ENCODE data around the gene IFI27.
A peak's percentile ranks its signal among the peaks of the same experiment; 100 is the strongest.

Gene IFI27

GRCh38 chr14:94075008-94075407 is 35.5 kb upstream of the IFI27 start:
- Histone ChIP-seq H3K36me3 (ENCODE audit: control insufficient read depth in 2 of 2, insufficient read depth in 1 of 2, low read length in 2 of 2) (peaks cover 3 to 48% of the 10 kb centered on the region in 2 experiments; a peak in 2 of 3 replicates), H3K27ac (ENCODE audit: extremely low read depth, low read depth, low read length) (no peak overlapping the region), H3K4me3 (ENCODE audit: low read depth, low read length) (no peak overlapping the region), H3K4me1 (ENCODE audit: control insufficient read depth, insufficient read depth, low read length) (no peaks in the 10 kb centered on the region), H3K9me3 (ENCODE audit: control insufficient read depth, insufficient read depth, low read depth, low read length) (no peaks in the 10 kb centered on the region; the same call in 1 of the 2 replicates)
- ChIA-PET CTCF (interaction anchor here (0.8 kb wide), 1 partner anchor 38 kb away, joined by 3 read pairs; no protein-coding TSS in a partner anchor), POLR2A (no interaction called here)
- TF ChIP-seq ZNF518A (tag by site-specific recombination; conservative IDR thresholded peaks at IDR 0.05; ENCODE audit: low read depth) (no peak), ZNF274 (IDR thresholded peaks at IDR 0.05; ENCODE audit: low read length) (0 out of 2 replicates have a peak, but pooled peaks have one; percentile 33), ZNF274 (tag by site-specific recombination; IDR thresholded peaks at IDR 0.05; ENCODE audit: borderline replicate concordance) (peak; percentile 71; the same call in 1 of the 2 replicates)

GRCh38 chr14:94077111-94077821 is 33.3 kb upstream of the IFI27 start:
- ChIA-PET CTCF (no interaction called here), POLR2A (no interaction called here)
- H3K36me3 ChIP-seq (ENCODE audit: control insufficient read depth in 2 of 2, insufficient read depth in 1 of 2, low read length in 2 of 2), result peaks cover 3 to 48% of the 10 kb centered on the region in 2 experiments; a peak in 2 of 3 replicates
- TF ChIP-seq GLIS2 (tag by site-specific recombination; IDR thresholded peaks at IDR 0.05) (no peak), ZNF585B (tag by site-specific recombination; IDR thresholded peaks at IDR 0.05) (no peak), ZNF600 (tag by site-specific recombination; IDR thresholded peaks at IDR 0.05) (peak; percentile 10; the same call in 1 of the 2 replicates), ZNF558 (tag by site-specific recombination; IDR thresholded peaks at IDR 0.05) (peak; percentile 92), ZSCAN5A (tag by site-specific recombination; IDR thresholded peaks at IDR 0.05) (no peak)
- peaks cover 3% of the 10 kb centered on the region; the same call in 1 of the 2 replicates for H3K4me1 ChIP-seq (ENCODE audit: control insufficient read depth, insufficient read depth, low read length)
- no peak overlapping the region for H3K4me3 ChIP-seq (ENCODE audit: low read depth, low read length)
- no peaks in the 10 kb centered on the region; the same call in 1 of the 2 replicates for H3K9me3 ChIP-seq (ENCODE audit: control insufficient read depth, insufficient read depth, low read depth, low read length)
- no peak overlapping the region for H3K27ac ChIP-seq (ENCODE audit: extremely low read depth, low read depth, low read length)

- peaks cover 3 to 48% of the 10 kb centered on the region in 2 experiments; a peak in 2 of 3 replicates for H3K36me3 ChIP-seq (ENCODE audit: control insufficient read depth in 2 of 2, insufficient read depth in 1 of 2, low read length in 2 of 2)
- no peaks in the 10 kb centered on the region; the same call in 1 of the 2 replicates for H3K9me3 ChIP-seq (ENCODE audit: control insufficient read depth, insufficient read depth, low read depth, low read length)
- no peak overlapping the region for H3K4me3 ChIP-seq (ENCODE audit: low read depth, low read length)
- ChIA-PET POLR2A (no interaction called here), CTCF (no interaction called here)
- no peak overlapping the region for H3K27ac ChIP-seq (ENCODE audit: extremely low read depth, low read depth, low read length)
- peaks cover 4% of the 10 kb centered on the region; the same call in 1 of the 2 replicates for H3K4me1 ChIP-seq (ENCODE audit: control insufficient read depth, insufficient read depth, low read length)
- no peak for TF ChIP-seq ZBTB26 (tag by site-specific recombination; optimal IDR thresholded peaks at IDR 0.05)
- no peak for TF ChIP-seq ZNF280D (tag by site-specific recombination; IDR thresholded peaks at IDR 0.05)
- no peak for TF ChIP-seq ZNF660 (tag by site-specific recombination; IDR thresholded peaks at IDR 0.05)
- TF ChIP-seq ZNF148 (tag by site-specific recombination; IDR thresholded peaks at IDR 0.05; ENCODE audit: borderline replicate concordance), result no peak
- TF ChIP-seq ZNF18 (tag by site-specific recombination; IDR thresholded peaks at IDR 0.05), result no peak
These were observed 32.7 kb upstream of the IFI27 start for GRCh38 chr14:94077823-94078222.

All from HEK293 (cell line).